GM10248 (cell line): ENCODE results near the gene SRBD1.

Source experiments
- CTCF ChIA-PET: fragments of 300-600 bp; sonication (Branson Sonifier 250); formaldehyde crosslinking; extraction: SDS; loops from one replicate; lab custom pipeline; 2021; ENCODE audit warnings: antibody characterized with exemption; lab: Yijun Ruan, JAX
- POLR2A ChIA-PET: fragments of 350-650 bp; sonication (Branson Sonifier 250); formaldehyde crosslinking; extraction: SDS; loops from one replicate; lab custom pipeline; 2020; ENCODE audit warnings: antibody characterized with exemption; lab: Yijun Ruan, JAX
- DNase-seq: peaks from one replicate; pipeline ENCODE4 v3.0.0; 2012; ENCODE audit errors: extremely low spot score
- TF ChIP-seq, protein P1 (sequence below): IDR thresholded peaks from 2 replicates; pipeline ENCODE4 v1.5.1; 2012; ENCODE audit warnings: mild to moderate bottlenecking, low read depth; ENCODE audit errors: extremely low read depth, missing control alignments, control extremely low read depth

SRBD1 gene

GRCh38 chr2:45533771-45534170, 77.3 kb downstream of the SRBD1 start:
- ChIA-PET POLR2A (no interaction called here), CTCF (no interaction called here)
- no peak for DNase-seq
- TF ChIP-seq, protein P1, sequence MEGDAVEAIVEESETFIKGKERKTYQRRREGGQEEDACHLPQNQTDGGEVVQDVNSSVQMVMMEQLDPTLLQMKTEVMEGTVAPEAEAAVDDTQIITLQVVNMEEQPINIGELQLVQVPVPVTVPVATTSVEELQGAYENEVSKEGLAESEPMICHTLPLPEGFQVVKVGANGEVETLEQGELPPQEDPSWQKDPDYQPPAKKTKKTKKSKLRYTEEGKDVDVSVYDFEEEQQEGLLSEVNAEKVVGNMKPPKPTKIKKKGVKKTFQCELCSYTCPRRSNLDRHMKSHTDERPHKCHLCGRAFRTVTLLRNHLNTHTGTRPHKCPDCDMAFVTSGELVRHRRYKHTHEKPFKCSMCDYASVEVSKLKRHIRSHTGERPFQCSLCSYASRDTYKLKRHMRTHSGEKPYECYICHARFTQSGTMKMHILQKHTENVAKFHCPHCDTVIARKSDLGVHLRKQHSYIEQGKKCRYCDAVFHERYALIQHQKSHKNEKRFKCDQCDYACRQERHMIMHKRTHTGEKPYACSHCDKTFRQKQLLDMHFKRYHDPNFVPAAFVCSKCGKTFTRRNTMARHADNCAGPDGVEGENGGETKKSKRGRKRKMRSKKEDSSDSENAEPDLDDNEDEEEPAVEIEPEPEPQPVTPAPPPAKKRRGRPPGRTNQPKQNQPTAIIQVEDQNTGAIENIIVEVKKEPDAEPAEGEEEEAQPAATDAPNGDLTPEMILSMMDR = no peak

DNA sequence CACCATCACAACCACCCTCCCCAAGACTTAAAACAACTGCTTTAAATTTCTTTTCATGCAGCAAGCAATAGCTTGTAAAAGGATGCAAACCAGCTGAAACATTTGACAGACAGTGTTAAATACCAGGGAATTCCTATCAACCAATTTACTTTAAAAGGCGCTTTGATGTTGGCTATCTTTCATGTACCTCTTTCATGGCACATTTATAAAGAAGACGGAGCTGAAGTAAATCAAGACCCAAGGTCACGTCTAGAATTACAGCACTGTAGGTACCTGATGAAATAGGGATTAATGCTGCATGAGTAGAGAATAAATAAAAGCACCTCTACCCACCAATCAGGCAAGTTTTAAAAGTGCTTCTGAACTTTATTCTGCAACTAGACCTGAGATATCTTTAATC, 78.9 kb downstream of the SRBD1 start:
- CTCF ChIA-PET = interaction anchor here (1.0 to 1.4 kb wide), 2 partner anchors 14 to 27 kb away, joined by 3 to 4 read pairs; no protein-coding TSS in a partner anchor
- POLR2A ChIA-PET = no interaction called here
- TF ChIP-seq, protein P1 = no peak
- no peak for DNase-seq

GRCh38 chr2:45524016-45524415, 87.1 kb downstream of the SRBD1 start:
- ChIA-PET CTCF (no interaction called here), POLR2A (no interaction called here)
- TF ChIP-seq, protein P1 = no peak
- DNase-seq = no peak

GRCh38 chr2:45518546-45518945, 92.5 kb downstream of the SRBD1 start:
- CTCF ChIA-PET = interaction anchor here (1.1 to 2.8 kb wide), 4 partner anchors 8 to 537 kb away, joined by 3 to 7 read pairs (median 4); no protein-coding TSS in a partner anchor
- POLR2A ChIA-PET = no interaction called here
- no peak for DNase-seq
- TF ChIP-seq, protein P1 = no peak

- POLR2A ChIA-PET = no interaction called here
Measured at GRCh38 chr2:45510701-45511420, 100.2 kb downstream of the SRBD1 start.

DNA sequence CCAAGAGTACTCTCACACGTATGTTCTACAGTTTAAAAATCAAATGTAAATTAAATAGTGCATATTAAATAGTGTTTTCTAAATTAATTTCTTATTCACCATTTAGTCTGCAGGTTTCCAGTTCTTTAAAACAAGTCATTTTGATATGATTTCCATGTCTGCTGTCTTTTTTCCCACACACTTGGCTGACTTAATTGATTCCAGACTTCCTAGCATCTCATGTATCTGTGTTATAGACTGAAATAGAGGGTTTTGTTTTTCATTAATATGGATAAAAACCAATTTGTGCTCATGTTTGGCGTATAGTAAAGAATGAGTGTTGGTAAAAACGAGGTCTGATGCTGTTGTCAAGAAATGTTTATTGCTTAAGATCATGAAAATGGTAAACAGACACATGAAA, 104.3 kb downstream of the SRBD1 start:
- TF ChIP-seq, protein P1 = no peak
- CTCF ChIA-PET = interaction anchor here (1.6 to 6.4 kb wide), 3 partner anchors 8 to 13 kb away, joined by 4 to 33 read pairs (median 4); no protein-coding TSS in a partner anchor
- DNase-seq = no peak

More at GRCh38 chr2:45510701-45511420, 100.2 kb downstream of the SRBD1 start:
- TF ChIP-seq, protein P1 = no peak
- CTCF ChIA-PET = interaction anchor here (0.6 to 1.5 kb wide), 6 partner anchors 8 to 1267 kb away, joined by 3 to 12 read pairs (median 3); no protein-coding TSS in a partner anchor
- DNase-seq = no peak

More for the DNA sequence above, 104.3 kb downstream of the SRBD1 start:
- POLR2A ChIA-PET = no interaction called here
